ENCODE data around the gene AACS.

The AACS gene

GRCh38 chr12:125187148-125187745 lies 122.0 kb downstream of the AACS start:
- DNase-seq: no peak

DNA sequence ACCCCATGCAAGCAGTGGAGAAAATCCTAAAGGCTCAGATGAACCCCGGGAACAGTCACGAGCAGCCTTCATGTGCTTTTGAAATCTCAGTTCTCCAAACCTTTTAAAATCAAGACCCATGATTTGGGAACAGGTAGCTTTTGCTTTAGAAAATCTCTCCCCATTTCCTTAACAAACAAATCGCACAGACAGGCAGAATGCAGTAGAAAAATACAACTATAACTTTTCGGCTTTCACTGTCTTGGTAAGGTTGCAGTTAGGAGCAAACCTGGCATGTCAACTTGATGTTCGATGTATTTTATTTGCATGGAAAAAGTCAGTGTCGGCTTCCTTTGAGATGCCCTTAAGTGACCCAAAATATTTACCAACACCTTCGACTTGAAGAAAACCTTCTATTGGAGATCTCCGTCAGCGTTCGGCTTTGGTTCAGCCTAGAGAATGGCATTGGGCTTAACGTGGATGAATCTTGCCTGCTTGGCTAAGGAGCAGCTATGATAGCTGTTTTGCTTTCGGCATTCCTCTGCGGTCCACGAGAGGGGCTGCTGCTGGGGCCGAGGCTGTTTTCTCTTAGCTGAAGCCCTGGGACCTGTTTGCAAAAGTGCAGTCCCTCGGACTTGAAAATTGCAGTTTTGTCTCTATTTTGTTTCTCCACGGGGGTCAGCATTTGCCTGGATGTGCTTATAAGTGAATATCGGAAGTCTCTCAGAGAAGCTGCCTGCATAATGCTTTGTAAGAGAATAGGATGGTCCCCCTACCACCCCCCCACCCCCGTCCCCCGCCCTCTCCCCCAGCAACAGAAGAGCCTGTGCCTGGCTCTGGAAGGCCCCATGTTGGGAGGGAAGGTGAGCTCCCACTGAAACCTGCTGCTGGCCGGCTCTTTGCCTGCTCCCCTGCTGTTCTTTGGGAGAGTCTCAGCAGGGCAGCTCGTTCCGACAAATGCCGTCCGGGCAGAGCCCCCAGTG lies 122.8 kb downstream of the AACS start:
- no peak for DNase-seq

DNA sequence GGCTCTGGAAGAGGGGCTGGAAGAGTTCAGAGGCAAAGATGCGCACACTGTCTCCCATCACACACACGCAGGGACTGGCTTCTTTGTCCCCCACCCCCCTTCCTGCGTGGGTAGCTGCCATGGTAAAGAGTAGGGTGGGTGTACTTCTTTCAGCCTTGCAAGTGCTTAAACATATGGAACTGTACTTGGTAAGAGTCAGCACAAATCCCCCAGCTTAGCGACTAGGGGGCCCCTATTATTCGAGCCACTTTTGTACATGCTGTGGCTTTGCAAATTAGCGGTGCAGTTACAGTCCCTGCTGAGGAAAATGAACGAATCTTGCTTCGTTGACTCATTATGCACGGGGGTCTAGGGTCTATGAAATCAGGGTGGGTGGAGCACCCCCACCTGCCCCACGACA lies 123.8 kb downstream of the AACS start:
- DNase-seq: no peak

GRCh38 chr12:125189502-125189901 lies 124.3 kb downstream of the AACS start:
- no peak for DNase-seq

- no peak for DNase-seq
Observed at GRCh38 chr12:125191361-125192087, 126.3 kb downstream of the AACS start.

DNA sequence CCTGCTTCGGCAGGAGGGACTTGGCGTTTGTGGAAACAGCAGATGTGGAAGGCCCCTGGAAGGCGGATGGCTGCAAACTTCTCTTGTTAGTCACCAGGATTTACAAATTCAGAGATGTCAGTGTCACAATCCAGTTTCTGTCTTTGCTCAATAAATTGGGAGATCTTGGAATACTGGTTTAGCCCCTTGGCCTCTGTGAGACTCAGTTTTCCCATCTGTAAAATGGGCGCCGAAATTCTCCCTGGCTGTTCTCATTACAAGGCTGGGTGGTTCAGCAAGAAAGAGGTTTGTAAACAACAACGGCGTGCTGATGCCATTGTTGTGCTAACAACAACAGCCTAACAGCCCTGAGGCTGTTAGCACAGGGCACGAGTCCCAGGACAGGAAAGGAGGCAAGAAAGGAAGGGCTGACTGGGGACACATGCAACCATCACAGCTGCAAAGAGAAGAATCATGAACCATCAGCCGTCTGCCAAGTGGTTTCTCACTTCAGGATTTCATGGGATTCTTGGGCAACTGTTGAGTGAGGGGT lies 127.5 kb downstream of the AACS start:
- DNase-seq: no peak
